Endodermal cell (in vitro differentiated cells): Measurements from ENCODE around the gene TPM2. TPM values are rescaled to one million over a fixed set of nuclear protein-coding genes. Genes with fewer than 3 reads are reported as not detected.

Experiments used
- DNase-seq: peaks from one replicate; pipeline ENCODE4 v3.0.0-alpha.2; 2017
- H3K27ac ChIP-seq: 2 replicates; pipeline ENCODE4 v1.5.1; 2013; ENCODE audit warnings: mild to moderate bottlenecking, low read depth, low read length, moderate library complexity
- H3K27me3 ChIP-seq: 2 replicates; pipeline ENCODE4 v1.6.1; 2013; ENCODE audit warnings: mild to moderate bottlenecking, low read length, moderate library complexity; ENCODE audit not compliant: insufficient read depth, control insufficient read depth, poor library complexity, severe bottlenecking
- H3K36me3 ChIP-seq: 2 replicates; pipeline ENCODE4 v1.7.0; 2013; ENCODE audit warnings: mild to moderate bottlenecking, low read length, moderate library complexity; ENCODE audit not compliant: control insufficient read depth, insufficient read depth
- H3K4me1 ChIP-seq: one replicate; pipeline ENCODE4 v1.7.0; 2013; ENCODE audit warnings: low read length; ENCODE audit not compliant: control insufficient read depth, insufficient read depth
- H3K4me3 ChIP-seq: 2 replicates; pipeline ENCODE4 v1.5.1; 2013; ENCODE audit warnings: mild to moderate bottlenecking, low read length, moderate library complexity
- H3K9ac ChIP-seq: 2 replicates; pipeline ENCODE4 v1.6.1; 2013; ENCODE audit warnings: mild to moderate bottlenecking, low read length, moderate library complexity; ENCODE audit not compliant: poor library complexity, severe bottlenecking; ENCODE audit errors: extremely low read depth
- H3K9me3 ChIP-seq: 2 replicates; pipeline ENCODE4 v1.6.1; 2013; ENCODE audit warnings: mild to moderate bottlenecking, low read length, moderate library complexity; ENCODE audit not compliant: control insufficient read depth
- H3K27ac Mint-ChIP-seq: 2 replicates; pipeline ENCODE4 v1.8.0; 2020; ENCODE audit warnings: mixed read lengths
- H3K27me3 Mint-ChIP-seq: 2 replicates; pipeline ENCODE4 v1.8.0; 2021; ENCODE audit warnings: mild to moderate bottlenecking, mixed read lengths; ENCODE audit not compliant: insufficient read depth
- H3K36me3 Mint-ChIP-seq: 2 replicates; pipeline ENCODE4 v1.8.0; 2020; ENCODE audit warnings: low read depth, mixed read lengths
- H3K4me1 Mint-ChIP-seq: 2 replicates; pipeline ENCODE4 v1.8.0; 2020; ENCODE audit warnings: mixed read lengths
- H3K4me3 Mint-ChIP-seq: 2 replicates; pipeline ENCODE4 v1.8.0; 2020; ENCODE audit warnings: mild to moderate bottlenecking, moderate library complexity, mixed read lengths
- H3K9me3 Mint-ChIP-seq: 2 replicates; pipeline ENCODE4 v1.8.0; 2020; ENCODE audit warnings: mild to moderate bottlenecking, mixed read lengths
- CTCF ChIP-seq: fragments of 200-600 bp; sonication (generic); conservative IDR thresholded peaks from 2 replicates; pipeline ENCODE4 v1.5.0; 2021; ENCODE audit warnings: antibody characterized with exemption, mild to moderate bottlenecking
- WGBS, 2 experiments: methylation state at CpG; one replicate each; pipeline versions ENCODE4 v1.1.5 to v1.1.7; 2013; ENCODE audit warnings: missing lambda C conversion rate in 2 of 2, mixed read lengths in 1 of 2; ENCODE audit not compliant: insufficient coverage in 1 of 2, insufficient read length in 1 of 2; 5-methylcytosine and 5-hydroxymethylcytosine counted together
- total RNA-seq, 2 donors: library from RNA; stranded (reverse); fragmentation: NEBNext Ultra II Directional in 1 of 2; extraction: Animal tissue kit (Norgen Biotek cat#: 25700) in 1 of 2; gene quantifications; 2 replicates in 1 of 2; 3 replicates in 1 of 2; pipeline ENCODE4 v1.2.1, GENCODE V29; 2021

Gene TPM2
- total RNA-seq, 2 donors from 2014 or later: 191 to 251 TPM

- Mint-ChIP-seq H3K9me3 (no peaks in the 10 kb centered on the region), H3K27ac (no peak overlapping the region), H3K36me3 (peaks cover 13% of the 10 kb centered on the region), H3K4me1 (peaks cover 14% of the 10 kb centered on the region), H3K27me3 (peaks cover 5% of the 10 kb centered on the region), H3K4me3 (no peak overlapping the region)
- no peaks in the 10 kb centered on the region for H3K9me3 ChIP-seq
- H3K27ac ChIP-seq: no peak overlapping the region
- H3K4me3 ChIP-seq: no peak overlapping the region
- peaks cover 5% of the 10 kb centered on the region for H3K4me1 ChIP-seq
- DNase-seq: no peak
- TF ChIP-seq CTCF: no peak
- H3K36me3 ChIP-seq: peaks cover 17% of the 10 kb centered on the region
- 91 to 96% methylated on average over 4 to 5 of the region's 5 CpGs for WGBS, 2 experiments
- no peaks in the 10 kb centered on the region for H3K27me3 ChIP-seq
- no peak overlapping the region for H3K9ac ChIP-seq
These were observed 23.2 kb downstream of the TPM2 start for GRCh38 chr9:35666549-35666948.

GRCh38 chr9:35666045-35666444 is 23.7 kb downstream of the TPM2 start:
- H3K9me3 ChIP-seq: no peaks in the 10 kb centered on the region
- H3K27me3 ChIP-seq: no peaks in the 10 kb centered on the region
- Mint-ChIP-seq H3K9me3 (no peaks in the 10 kb centered on the region), H3K4me3 (no peak overlapping the region), H3K27me3 (peaks cover 5% of the 10 kb centered on the region), H3K36me3 (peaks cover 13% of the 10 kb centered on the region), H3K4me1 (peaks cover 14% of the 10 kb centered on the region), H3K27ac (no peak overlapping the region)
- WGBS, 2 experiments: 100% methylated on average over 1 of the region's 1 CpG; no CpG with 5 or more reads in 1 of the 2 experiments
- peaks cover 20% of the 10 kb centered on the region for H3K36me3 ChIP-seq
- no peak overlapping the region for H3K27ac ChIP-seq
- H3K9ac ChIP-seq: no peak overlapping the region
- TF ChIP-seq CTCF: no peak
- no peak overlapping the region for H3K4me3 ChIP-seq
- peaks cover 5% of the 10 kb centered on the region for H3K4me1 ChIP-seq
- no peak for DNase-seq

GRCh38 chr9:35665471-35665818 is 24.3 kb downstream of the TPM2 start:
- H3K9me3 ChIP-seq: no peaks in the 10 kb centered on the region
- H3K27me3 ChIP-seq: no peaks in the 10 kb centered on the region
- H3K27ac ChIP-seq: no peak overlapping the region
- Mint-ChIP-seq H3K27ac (no peak overlapping the region), H3K4me3 (peak overlapping the region; percentile 72), H3K27me3 (peaks cover 5% of the 10 kb centered on the region), H3K36me3 (peaks cover 19% of the 10 kb centered on the region), H3K4me1 (peaks cover 14% of the 10 kb centered on the region), H3K9me3 (no peaks in the 10 kb centered on the region)
- H3K36me3 ChIP-seq: peaks cover 21% of the 10 kb centered on the region
- 82 to 89% methylated on average over 3 to 5 of the region's 5 CpGs for WGBS, 2 experiments
- peaks cover 5% of the 10 kb centered on the region for H3K4me1 ChIP-seq
- no peak overlapping the region for H3K9ac ChIP-seq
- TF ChIP-seq CTCF: no peak
- peak overlapping the region; percentile 80 for H3K4me3 ChIP-seq
- DNase-seq: no peak
